K562 (cell line): ENCODE measurements around the gene OR1J1. TPM values are rescaled to one million over a fixed set of nuclear protein-coding genes. Genes with fewer than 3 reads are reported as not detected.

Experiments
- ATAC-seq: fragments of 200-7000 bp; cut with Tn5 transposase; 3 replicates; pipeline ENCODE4 v1.9.1; 2020; ENCODE audit warnings: moderate library complexity
- BruUV-seq: library from RNA; stranded (reverse); fragments of 400-500 nt; replicated peaks from 2 replicates; lab custom pipeline; 2021; lab: Mats Ljungman, UMichigan
- CTCF ChIA-PET: fragments of 300-600 bp; formaldehyde crosslinking; extraction: SDS; loops from one replicate; lab custom pipeline; 2021; ENCODE audit warnings: low intra/inter-chr PET ratio; lab: Yijun Ruan, JAX
- POLR2A ChIA-PET: fragments of 300-600, 350-650 bp; sonication (Branson Sonifier 250); formaldehyde crosslinking; extraction: SDS; loops from one replicate; lab custom pipeline; 2021; ENCODE audit warnings: antibody characterized with exemption, inconsistent platforms; lab: Yijun Ruan, JAX
- DNase-seq, 4 experiments: peaks; one replicate each; pipeline versions ENCODE4 v3.0.0 to v3.0.0-alpha.2; 2011 to 2018; ENCODE audit warnings: low spot score in 3 of 4, mixed read lengths in 3 of 4; ENCODE audit errors: extremely low read depth in 1 of 4
- FAIRE-seq: peaks from 2 replicates; lab custom pipeline; 2011; peaks lifted over from hg19 to GRCh38; lab: Jason Lieb, UNC
- H2AFZ ChIP-seq: 2 replicates; pipeline ENCODE4 v1.6.0; 2011; ENCODE audit warnings: low read depth, low read length, control low read depth, inconsistent platforms
- H3K27ac ChIP-seq: fragments of 200-600 bp; 3 replicates; pipeline ENCODE4 v1.8.0; 2011; ENCODE audit warnings: low read depth, mild to moderate bottlenecking, control low read depth, inconsistent platforms, low read length, moderate library complexity, mixed read lengths; ENCODE audit errors: extremely low read depth
- H3K27me3 ChIP-seq, 2 experiments: fragments of 300-600 bp in 1 of 2; 2 replicates in 1 of 2; 3 replicates in 1 of 2; pipeline versions ENCODE4 v1.6.0 to v1.8.0; 2011; ENCODE audit warnings: inconsistent platforms in 2 of 2, low read length in 2 of 2, mild to moderate bottlenecking in 1 of 2, mixed read lengths in 1 of 2, moderate library complexity in 1 of 2; ENCODE audit not compliant: control insufficient read depth in 2 of 2, insufficient read depth in 2 of 2
- H3K36me3 ChIP-seq: fragments of 300-600 bp; 3 replicates; pipeline ENCODE4 v1.8.0; 2011; ENCODE audit warnings: mild to moderate bottlenecking, low read length, inconsistent platforms; ENCODE audit not compliant: control insufficient read depth, insufficient read depth
- H3K4me1 ChIP-seq, 2 experiments: fragments of 200-600 bp in 1 of 2; replicated peaks in 1 of 2; 2 replicates in 1 of 2; 3 replicates in 1 of 2; pipeline versions ENCODE4 v1.5.1 to v1.8.0; 2011; ENCODE audit warnings: inconsistent platforms in 2 of 2, low read length in 2 of 2, mild to moderate bottlenecking in 1 of 2, mixed read lengths in 1 of 2, moderate library complexity in 1 of 2; ENCODE audit not compliant: control insufficient read depth in 2 of 2, insufficient read depth in 2 of 2
- H3K4me2 ChIP-seq: 2 replicates; pipeline ENCODE4 v1.6.1; 2011; ENCODE audit warnings: low read length, control low read depth, inconsistent platforms, mixed read lengths; ENCODE audit not compliant: insufficient read depth
- H3K4me3 ChIP-seq: fragments of 200-600 bp; sonication (generic), shearing (Covaris generic); 2 replicates; pipeline ENCODE4 v1.5.1; 2016; ENCODE audit warnings: control low read depth, inconsistent platforms
- H3K79me2 ChIP-seq: fragments of 200-600 bp; 3 replicates; pipeline ENCODE4 v1.8.0; 2011; ENCODE audit warnings: low read length, inconsistent platforms; ENCODE audit not compliant: control insufficient read depth, insufficient read depth
- H3K9ac ChIP-seq, 2 experiments: 2 replicates each; pipeline versions ENCODE4 v1.6.0 to v1.6.1; 2011; ENCODE audit warnings: low read depth in 2 of 2, low read length in 2 of 2, control low read depth in 1 of 2, inconsistent platforms in 1 of 2, mild to moderate bottlenecking in 1 of 2, mixed read lengths in 1 of 2; ENCODE audit not compliant: insufficient read depth in 1 of 2
- H3K9me1 ChIP-seq: one replicate; pipeline ENCODE4 v1.6.0; 2011; ENCODE audit warnings: inconsistent platforms, mild to moderate bottlenecking, low read length, moderate library complexity; ENCODE audit not compliant: control insufficient read depth, insufficient read depth
- H3K9me3 ChIP-seq: replicated peaks from 2 replicates; pipeline ENCODE4 v1.5.1; 2011; ENCODE audit warnings: low read depth, low read length, inconsistent platforms; ENCODE audit not compliant: control insufficient read depth, insufficient read depth
- H4K20me1 ChIP-seq: replicated peaks from 2 replicates; pipeline ENCODE4 v1.6.1; 2011; ENCODE audit warnings: low read length, inconsistent platforms, mixed read lengths; ENCODE audit not compliant: control insufficient read depth, insufficient read depth
- ATF2 ChIP-seq: sonication (generic); formaldehyde crosslinking; IDR thresholded peaks from 2 replicates; pipeline ENCODE4 v1.8.1; 2022; ENCODE audit warnings: missing genetic modification reagents
- DIDO1 ChIP-seq: fragments of 450-650 bp; IDR thresholded peaks from 2 replicates; pipeline ENCODE4 v1.6.1; 2016; ENCODE audit warnings: low read depth, missing biosample characterization, missing genetic modification characterization
- DLX4 ChIP-seq: fragments of 250-450 bp; sonication (Bioruptor Pico); IDR thresholded peaks from 2 replicates; pipeline ENCODE4 v1.6.1; 2021; ENCODE audit warnings: mild to moderate bottlenecking
- POU5F1 ChIP-seq: fragments of 150-350 bp; IDR thresholded peaks from 2 replicates; pipeline ENCODE4 v1.6.1; 2014; ENCODE audit warnings: borderline replicate concordance, low read length, low read depth, mild to moderate bottlenecking; ENCODE audit not compliant: partially characterized antibody
- RBM25 ChIP-seq: fragments of 200-400 bp; formaldehyde crosslinking; IDR thresholded peaks from 2 replicates; pipeline ENCODE4 v1.6.1; 2018; ENCODE audit warnings: low read length, low read depth, moderate library complexity; ENCODE audit not compliant: severe bottlenecking
- SETDB1 ChIP-seq: IDR thresholded peaks from one replicate; pipeline ENCODE4 v1.6.1; 2012; ENCODE audit warnings: low read length, control low read depth, inconsistent platforms
- SMARCA5 ChIP-seq: fragments of 450-650 bp; IDR thresholded peaks from 2 replicates; pipeline ENCODE4 v1.6.1; 2016
- VEZF1 ChIP-seq: fragments of 200-800 bp; sonication (Bioruptor generic); IDR thresholded peaks from 2 replicates; pipeline ENCODE4 v1.6.1; 2017; ENCODE audit warnings: missing genetic modification characterization, missing compliant biosample characterization
- ZNF316 ChIP-seq: fragments of 450-650 bp; IDR thresholded peaks from 2 replicates; pipeline ENCODE4 v1.6.1; 2016
- ZNF589 ChIP-seq: fragments of 200-800 bp; sonication (Bioruptor generic); IDR thresholded peaks from 2 replicates; pipeline ENCODE4 v1.6.1; 2016; ENCODE audit warnings: low read depth, missing genetic modification characterization, missing compliant biosample characterization
- WGBS: fragments of 100-300 bp; shearing (Covaris generic); methylation state at CpG from one replicate; pipeline ENCODE4 v1.1.6; 2016; ENCODE audit warnings: low coverage, mixed read lengths; ENCODE audit not compliant: insufficient coverage; ENCODE audit errors: missing lambda C conversion rate; 5-methylcytosine and 5-hydroxymethylcytosine counted together
- in situ Hi-C: fragments of 300-500 bp; cut with MboI; formaldehyde crosslinking; loops from 4 replicates; pipeline ENCODE4 v1.15.0; 2018; ENCODE audit warnings: inconsistent platforms, mixed read lengths
- intact Hi-C: fragments of 100-400 bp; cut with micrococcal nuclease; formaldehyde crosslinking; loops from 2 replicates; pipeline ENCODE4 v1.14.2; 2022
- polyA plus RNA-seq, 8 experiments: library from polyadenylated mRNA; depleted of rRNA in 4 of 8; stranded (reverse) in 5 of 8; unstranded in 3 of 8; fragments of >200 nt; fragmentation: Nextera tagmentation in 2 of 8; fragmentation: Illumina TruSeq in 1 of 8; extraction: Ambion mirVana in 2 of 8; extraction: Trizol in 1 of 8; gene quantifications; 2 replicates each; pipeline versions ENCODE4 v1.2.1 to v1.2.3, GENCODE V29; 2011 to 2014; ENCODE audit warnings: inconsistent platforms in 1 of 8, missing spikeins in 1 of 8
- total RNA-seq, 7 experiments: library from RNA; depleted of rRNA in 6 of 7; stranded (reverse); fragments of >200 nt in 6 of 7; fragmentation: Illumina TruSeq in 2 of 7; extraction: Trizol in 2 of 7; gene quantifications; 2 replicates each; pipeline versions ENCODE4 v1.2.1 to v1.2.3, GENCODE V29; 2011 to 2021; ENCODE audit warnings: low replicate concordance in 1 of 7
- TF ChIP-seq, protein P1 (sequence below), 3 experiments: IDR thresholded peaks in 2 of 3; conservative IDR thresholded peaks in 1 of 3; 2 replicates each; pipeline ENCODE4 v1.5.1; 2011 to 2012; ENCODE audit warnings: low read length in 3 of 3, mild to moderate bottlenecking in 3 of 3, control low read depth in 2 of 3, improper control_type of control experiment in 1 of 3, inconsistent platforms in 1 of 3, low read depth in 1 of 3, mixed read lengths in 1 of 3, moderate library complexity in 1 of 3; ENCODE audit not compliant: insufficient read depth in 2 of 3

OR1J1 gene
- total and polyA plus RNA-seq, 9 of the 15 experiments (the other 6 are each of a cell fraction or from before 2014, with no cell fraction given): not detected

DNA sequence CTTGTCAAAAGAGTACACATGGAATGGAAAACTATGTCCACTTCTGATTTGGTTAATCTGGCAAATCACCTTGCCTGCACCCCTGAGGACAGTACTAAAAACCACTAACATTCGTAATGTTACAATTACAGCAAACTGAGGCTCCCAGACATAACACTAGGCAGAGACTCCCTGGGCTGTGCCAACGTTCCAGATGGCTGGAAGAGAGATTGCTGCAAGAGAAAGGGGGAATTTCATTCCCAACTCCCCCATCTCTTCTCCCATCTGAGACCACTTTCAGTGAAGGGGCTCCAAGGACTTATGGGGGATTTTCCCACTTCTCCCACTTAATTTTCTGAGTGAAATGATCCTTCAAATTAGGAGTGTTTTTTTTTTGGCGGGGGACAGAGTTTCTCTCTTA is 11.3 kb downstream of the OR1J1 start (continued):
- no peak for TF ChIP-seq POU5F1

GRCh38 chr9:122464633-122465567 is 12.8 kb downstream of the OR1J1 start:
- 11% methylated on average over 10 of the region's 10 CpGs for WGBS
- POLR2A ChIA-PET: interaction anchor here (1.8 kb wide), 1 partner anchor 10 kb away, joined by 7 read pairs; no protein-coding TSS in a partner anchor
- Histone ChIP-seq H3K4me2 (peak overlapping the region; percentile 75), H3K79me2 (no peaks in the 10 kb centered on the region), H3K36me3 (no peaks in the 10 kb centered on the region), H3K9me1 (no peaks in the 10 kb centered on the region), H4K20me1 (no peaks in the 10 kb centered on the region), H3K9ac (peak overlapping the region in 1 of 2 experiments; percentile 18; a peak in 1 of 4 replicates), H2AFZ (peak overlapping the region; percentile 91), H3K9me3 (no peaks in the 10 kb centered on the region), H3K4me1 (peaks cover 0 to 3% of the 10 kb centered on the region in 2 experiments; a peak in 1 of 5 replicates), H3K27me3 (no peaks in the 10 kb centered on the region; a peak in 1 of 5 replicates), H3K4me3 (peak overlapping the region; percentile 28), H3K27ac (no peak overlapping the region)
- in situ Hi-C loops: loop anchor here (5.0 to 10.0 kb wide), 3 partner anchors 347 to 890 kb away; partner anchors contain the start of gene CRB2
- intact Hi-C loops: loop anchor here (1.0 to 10.0 kb wide), 5 partner anchors 142 to 886 kb away; no protein-coding TSS in a partner anchor
- FAIRE-seq (peak; percentile 91), DNase-seq (peak; percentile 51 to 82 (median 64)), ATAC-seq (peak; percentile 92)
- no TSS peak for BruUV-seq
- CTCF ChIA-PET: interaction anchor here (0.6 to 1.8 kb wide), 6 partner anchors 345 to 921 kb away, joined by 3 to 9 read pairs (median 3); no protein-coding TSS in a partner anchor
- no peak for TF ChIP-seq VEZF1 (CRISPR knock-in tag)
- TF ChIP-seq, protein P1, sequence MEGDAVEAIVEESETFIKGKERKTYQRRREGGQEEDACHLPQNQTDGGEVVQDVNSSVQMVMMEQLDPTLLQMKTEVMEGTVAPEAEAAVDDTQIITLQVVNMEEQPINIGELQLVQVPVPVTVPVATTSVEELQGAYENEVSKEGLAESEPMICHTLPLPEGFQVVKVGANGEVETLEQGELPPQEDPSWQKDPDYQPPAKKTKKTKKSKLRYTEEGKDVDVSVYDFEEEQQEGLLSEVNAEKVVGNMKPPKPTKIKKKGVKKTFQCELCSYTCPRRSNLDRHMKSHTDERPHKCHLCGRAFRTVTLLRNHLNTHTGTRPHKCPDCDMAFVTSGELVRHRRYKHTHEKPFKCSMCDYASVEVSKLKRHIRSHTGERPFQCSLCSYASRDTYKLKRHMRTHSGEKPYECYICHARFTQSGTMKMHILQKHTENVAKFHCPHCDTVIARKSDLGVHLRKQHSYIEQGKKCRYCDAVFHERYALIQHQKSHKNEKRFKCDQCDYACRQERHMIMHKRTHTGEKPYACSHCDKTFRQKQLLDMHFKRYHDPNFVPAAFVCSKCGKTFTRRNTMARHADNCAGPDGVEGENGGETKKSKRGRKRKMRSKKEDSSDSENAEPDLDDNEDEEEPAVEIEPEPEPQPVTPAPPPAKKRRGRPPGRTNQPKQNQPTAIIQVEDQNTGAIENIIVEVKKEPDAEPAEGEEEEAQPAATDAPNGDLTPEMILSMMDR (IDR thresholded peaks at IDR 0.05 in 2 of 3, conservative IDR thresholded peaks at IDR 0.05 in 1 of 3; ENCODE audit: insufficient read depth in 2 of 3, low read depth in 1 of 3, low read length in 3 of 3): peak; percentile 73 to 92 (median 78)
- no peak for TF ChIP-seq SMARCA5
- TF ChIP-seq SETDB1: no peak
- TF ChIP-seq DIDO1 (tag): no peak
- no peak for TF ChIP-seq ATF2 (CRISPR knock-in tag)
- TF ChIP-seq ZNF589: no peak
- TF ChIP-seq RBM25: no peak
- TF ChIP-seq DLX4: no peak
- peak; percentile 40; the same call in 1 of the 2 replicates for TF ChIP-seq ZNF316
